Tibial nerve (tissue), 3 donors: ENCODE results near the gene HMHB1.

Experiments
- CTCF ChIP-seq, 5 experiments: fragments of 200-600 bp in 3 of 5; fragments of 450-650 bp in 2 of 5; sonication (generic) in 3 of 5; IDR thresholded peaks; one replicate each; pipeline ENCODE4 v1.5.1; 2016 to 2019; ENCODE audit warnings: antibody characterized with exemption in 5 of 5, mild to moderate bottlenecking in 3 of 5, moderate library complexity in 2 of 5
- POLR2A ChIP-seq, 2 donors: fragments of 450-650 bp; IDR thresholded peaks; one replicate each; pipeline ENCODE4 v1.6.1; 2017; ENCODE audit warnings: antibody characterized with exemption in 2 of 2, mild to moderate bottlenecking in 2 of 2, moderate library complexity in 2 of 2

DNA sequence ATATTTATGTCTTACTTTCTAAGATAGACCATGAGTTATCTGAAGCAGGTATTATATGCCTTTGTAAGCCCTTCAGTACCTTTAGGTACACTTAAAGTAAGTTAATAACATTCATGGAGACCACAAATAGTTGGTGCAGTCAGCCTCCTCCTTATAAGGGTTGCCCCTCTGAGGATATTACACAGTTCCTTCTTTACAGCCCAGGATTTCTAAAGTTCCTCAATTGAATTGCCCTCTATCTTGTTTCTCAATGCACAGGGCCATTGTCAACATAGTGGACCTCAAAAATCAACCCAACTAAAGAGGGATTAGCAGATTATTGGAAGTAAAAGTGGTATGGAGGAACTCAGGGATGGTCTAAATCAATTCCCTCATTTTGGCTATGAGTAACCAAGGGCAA is 50.3 kb downstream of the HMHB1 start:
- TF ChIP-seq CTCF (IDR thresholded peaks at IDR 0.05) (no peak), POLR2A (IDR thresholded peaks at IDR 0.05) (no peak)
